LoVo (cell line): ENCODE data around the gene TPPP2.
"Not testable (repeated sequence)": the region's sequence is repeated elsewhere in the genome, so short reads cannot be mapped to it uniquely, and the experiment has no call there.

Experiments
- DNase-seq: peaks from one replicate; pipeline ENCODE4 v3.0.0-alpha.2; 2016; ENCODE audit warnings: low spot score

TPPP2 gene

GRCh38 chr14:21038441-21039422 lies 8.7 kb downstream of the TPPP2 start:
- DNase-seq, result no peak

GRCh38 chr14:21039585-21040369 lies 9.8 kb downstream of the TPPP2 start:
- DNase-seq, result peak; percentile 43

GRCh38 chr14:21040370-21040925 lies 10.4 kb downstream of the TPPP2 start:
- no peak for DNase-seq

GRCh38 chr14:21040941-21041340 lies 10.9 kb downstream of the TPPP2 start:
- DNase-seq, result not testable (repeated sequence)

- DNase-seq, result no peak
Observed at GRCh38 chr14:21041676-21042433, 11.8 kb downstream of the TPPP2 start, which contains the start of gene RNASE7. Gene RNASE7 (plus strand): TSS chr14:21042362. CDS start chr14:21042993, 631 bp downstream.

- DNase-seq, result no peak
Observed at GRCh38 chr14:21042918-21043317, 12.9 kb downstream of the TPPP2 start.

GRCh38 chr14:21043387-21043973 lies 13.5 kb downstream of the TPPP2 start:
- no peak for DNase-seq

GRCh38 chr14:21043974-21044618 lies 14.1 kb downstream of the TPPP2 start:
- peak; percentile 32 for DNase-seq

GRCh38 chr14:21047378-21047781 lies 17.4 kb downstream of the TPPP2 start:
- no peak for DNase-seq

- no peak for DNase-seq
Observed at GRCh38 chr14:21048638-21049037, 18.6 kb downstream of the TPPP2 start.

GRCh38 chr14:21049271-21049673 lies 19.3 kb downstream of the TPPP2 start:
- DNase-seq, result no peak

GRCh38 chr14:21050597-21050996 lies 20.6 kb downstream of the TPPP2 start:
- DNase-seq, result no peak

- no peak for DNase-seq
Observed at GRCh38 chr14:21053184-21054122, 23.4 kb downstream of the TPPP2 start.

- DNase-seq, result no peak
Observed at GRCh38 chr14:21054123-21054767, 24.2 kb downstream of the TPPP2 start.

- no peak for DNase-seq
Observed at GRCh38 chr14:21054768-21055145, 24.7 kb downstream of the TPPP2 start.

- no peak for DNase-seq
Observed at GRCh38 chr14:21055432-21056117, 25.6 kb downstream of the TPPP2 start.

GRCh38 chr14:21056520-21057163 lies 26.6 kb downstream of the TPPP2 start:
- no peak for DNase-seq
